Loucy (cell line): ENCODE data around the gene CDH13.

Experiments used
- H2AFZ ChIP-seq: fragments of 200-600 bp; sonication (generic); 2 replicates; pipeline ENCODE4 v1.6.0; 2016; ENCODE audit warnings: antibody characterized with exemption, mild to moderate bottlenecking, low read length, moderate library complexity
- H3F3A ChIP-seq: fragments of 200-600 bp; 2 replicates; pipeline ENCODE4 v1.6.0; 2016; ENCODE audit warnings: antibody characterized with exemption, low read depth, mild to moderate bottlenecking
- H3K27me3 ChIP-seq: fragments of 200-600 bp; sonication (generic); 2 replicates; pipeline ENCODE4 v1.6.1; 2014; ENCODE audit warnings: low read length, mild to moderate bottlenecking; ENCODE audit not compliant: insufficient read depth, poor library complexity, severe bottlenecking
- H3K36me3 ChIP-seq: fragments of 200-600 bp; sonication (generic); 2 replicates; pipeline ENCODE4 v1.6.1; 2016; ENCODE audit warnings: low read length; ENCODE audit not compliant: insufficient read depth
- H3K4me1 ChIP-seq: fragments of 200-600 bp; sonication (generic); 2 replicates; pipeline ENCODE4 v1.5.1; 2014; ENCODE audit warnings: low read length, mild to moderate bottlenecking; ENCODE audit not compliant: insufficient read depth, poor library complexity, severe bottlenecking
- H3K4me2 ChIP-seq: fragments of 200-600 bp; sonication (generic); 2 replicates; pipeline ENCODE4 v1.6.0; 2014; ENCODE audit warnings: antibody characterized with exemption, low read length, low read depth, mild to moderate bottlenecking; ENCODE audit not compliant: poor library complexity, severe bottlenecking
- H3K4me3 ChIP-seq: fragments of 200-600 bp; sonication (generic); 2 replicates; pipeline ENCODE4 v1.5.1; 2014; ENCODE audit warnings: low read length, mild to moderate bottlenecking, mixed read lengths; ENCODE audit not compliant: poor library complexity, severe bottlenecking
- H3K79me2 ChIP-seq: fragments of 200-600 bp; sonication (generic); 2 replicates; pipeline ENCODE4 v1.6.1; 2014; ENCODE audit warnings: low read length; ENCODE audit not compliant: insufficient read depth
- H3K9ac ChIP-seq: fragments of 200-600 bp; sonication (generic); 2 replicates; pipeline ENCODE4 v1.6.0; 2014; ENCODE audit warnings: mild to moderate bottlenecking, low read depth, low read length, moderate library complexity; ENCODE audit not compliant: poor library complexity, severe bottlenecking
- H3K9me2 ChIP-seq: fragments of 200-600 bp; sonication (generic); replicated peaks from 2 replicates; pipeline ENCODE4 v1.6.1; 2016; ENCODE audit warnings: low read depth, low read length, mixed read lengths
- H3K9me3 ChIP-seq: fragments of 200-600 bp; sonication (generic); 2 replicates; pipeline ENCODE4 v1.6.1; 2014; ENCODE audit warnings: mild to moderate bottlenecking, antibody characterized with exemption, low read length, low read depth; ENCODE audit not compliant: insufficient read depth
- H4K20me1 ChIP-seq: fragments of 200-600 bp; sonication (generic); 2 replicates; pipeline ENCODE4 v1.6.0; 2014; ENCODE audit warnings: antibody characterized with exemption, low read length, mild to moderate bottlenecking; ENCODE audit not compliant: insufficient read depth, poor library complexity, severe bottlenecking
- CTCF ChIP-seq: fragments of 200-600 bp; sonication (generic); conservative IDR thresholded peaks from 2 replicates; pipeline ENCODE4 v1.5.1; 2014; ENCODE audit warnings: mild to moderate bottlenecking, antibody characterized with exemption, low read length
- EZH2phosphoT487 ChIP-seq: fragments of 200-600 bp; IDR thresholded peaks from 2 replicates; pipeline ENCODE4 v1.6.1; 2018; ENCODE audit warnings: antibody characterized with exemption, mild to moderate bottlenecking, moderate library complexity, borderline replicate concordance

The CDH13 gene

GRCh38 chr16:82649766-82650165 lies 23.0 kb downstream of the CDH13 start:
- no peaks in the 10 kb centered on the region for H4K20me1 ChIP-seq
- H3F3A ChIP-seq: 0 out of 2 replicates have a peak, but pooled peaks cover 1% of the 10 kb centered on the region
- H2AFZ ChIP-seq: no peak overlapping the region
- H3K36me3 ChIP-seq: no peaks in the 10 kb centered on the region
- no peaks in the 10 kb centered on the region for H3K9me3 ChIP-seq
- no peak for TF ChIP-seq CTCF
- peaks cover 46% of the 10 kb centered on the region for H3K4me1 ChIP-seq
- no peak overlapping the region for H3K9ac ChIP-seq
- H3K4me3 ChIP-seq: no peak overlapping the region
- no peaks in the 10 kb centered on the region for H3K9me2 ChIP-seq
- no peak overlapping the region for H3K4me2 ChIP-seq
- H3K79me2 ChIP-seq: no peaks in the 10 kb centered on the region
- no peaks in the 10 kb centered on the region for H3K27me3 ChIP-seq

- H3K9me2 ChIP-seq: no peaks in the 10 kb centered on the region
- TF ChIP-seq EZH2phosphoT487 (no peak), CTCF (no peak)
- H3K4me2 ChIP-seq: peak overlapping the region; percentile 34
- H3K9ac ChIP-seq: no peak overlapping the region
- H3K36me3 ChIP-seq: no peaks in the 10 kb centered on the region
- no peak overlapping the region for H2AFZ ChIP-seq
- no peaks in the 10 kb centered on the region for H3K27me3 ChIP-seq
- peaks cover 54% of the 10 kb centered on the region for H3K4me1 ChIP-seq
- H3K4me3 ChIP-seq: no peak overlapping the region
- H3F3A ChIP-seq: 0 out of 2 replicates have a peak, but pooled peaks cover 5% of the 10 kb centered on the region
- no peaks in the 10 kb centered on the region for H3K9me3 ChIP-seq
- H3K79me2 ChIP-seq: no peaks in the 10 kb centered on the region
- H4K20me1 ChIP-seq: no peaks in the 10 kb centered on the region
These were observed 24.0 kb downstream of the CDH13 start for GRCh38 chr16:82650804-82651203.

- Histone ChIP-seq H3K4me2 (no peak overlapping the region), H3K9ac (no peak overlapping the region), H3F3A (0 out of 2 replicates have a peak, but pooled peaks cover 5% of the 10 kb centered on the region)
These were observed 25.3 kb downstream of the CDH13 start for GRCh38 chr16:82651921-82652601.

More at GRCh38 chr16:82651921-82652601, 25.3 kb downstream of the CDH13 start:
- Histone ChIP-seq H3K9me2 (no peaks in the 10 kb centered on the region), H3K4me3 (no peak overlapping the region), H2AFZ (no peak overlapping the region), H3K27me3 (no peaks in the 10 kb centered on the region), H3K79me2 (no peaks in the 10 kb centered on the region), H4K20me1 (no peaks in the 10 kb centered on the region), H3K4me1 (peaks cover 58% of the 10 kb centered on the region), H3K9me3 (no peaks in the 10 kb centered on the region), H3K36me3 (no peaks in the 10 kb centered on the region)
- TF ChIP-seq EZH2phosphoT487 (no peak), CTCF (no peak)
